Keratinocyte (primary cell): ENCODE measurements around the gene CFAP46. TPM values are rescaled to one million over a fixed set of nuclear protein-coding genes. Genes with fewer than 3 reads are reported as not detected.

ENCODE experiments used
- DNase-seq: peaks from one replicate; pipeline ENCODE4 v3.0.0-alpha.2; 2011; ENCODE audit warnings: low read depth, missing footprints, low spot score
- FAIRE-seq: peaks from 2 replicates; lab custom pipeline; 2011; peaks lifted over from hg19 to GRCh38; lab: Jason Lieb, UNC
- H2AFZ ChIP-seq: 2 replicates; pipeline ENCODE4 v1.6.0; 2012; ENCODE audit warnings: low read length, control low read depth, inconsistent platforms; ENCODE audit not compliant: control insufficient read depth
- H3K27ac ChIP-seq: 2 replicates; pipeline ENCODE4 v1.5.1; 2011; ENCODE audit warnings: low read length; ENCODE audit not compliant: control insufficient read depth, insufficient read depth
- H3K27me3 ChIP-seq: 3 replicates; pipeline ENCODE4 v1.6.0; 2011; ENCODE audit warnings: low read length; ENCODE audit not compliant: control insufficient read depth, insufficient read depth; ENCODE audit errors: extremely low read depth
- H3K36me3 ChIP-seq, 2 experiments: 2 replicates in 1 of 2; 3 replicates in 1 of 2; pipeline ENCODE4 v1.5.1; 2011; ENCODE audit warnings: low read length in 2 of 2, mild to moderate bottlenecking in 1 of 2; ENCODE audit not compliant: control insufficient read depth in 2 of 2, insufficient read depth in 2 of 2; ENCODE audit errors: extremely low read depth in 1 of 2
- H3K4me1 ChIP-seq: 3 replicates; pipeline ENCODE4 v1.5.1; 2011; ENCODE audit warnings: low read length; ENCODE audit not compliant: control insufficient read depth, insufficient read depth; ENCODE audit errors: extremely low read depth
- H3K4me2 ChIP-seq: 3 replicates; pipeline ENCODE4 v1.6.0; 2011; ENCODE audit warnings: low read depth, low read length; ENCODE audit not compliant: control insufficient read depth, insufficient read depth; ENCODE audit errors: extremely low read depth
- H3K4me3 ChIP-seq, 3 experiments: fragments of 200-600 bp in 1 of 3; sonication (generic) in 1 of 3; 2 replicates in 2 of 3; 3 replicates in 1 of 3; pipeline ENCODE4 v1.5.1; 2011 to 2016; ENCODE audit warnings: low read length in 3 of 3, mild to moderate bottlenecking in 3 of 3, control low read depth in 2 of 3, inconsistent platforms in 1 of 3, low read depth in 1 of 3, mixed read lengths in 1 of 3, mixed run types in 1 of 3, moderate library complexity in 1 of 3; ENCODE audit not compliant: control insufficient read depth in 2 of 3, insufficient read depth in 2 of 3; ENCODE audit errors: extremely low read depth in 1 of 3
- H3K79me2 ChIP-seq: 2 replicates; pipeline ENCODE4 v1.6.0; 2012; ENCODE audit warnings: low read length; ENCODE audit not compliant: control insufficient read depth, insufficient read depth
- H3K9ac ChIP-seq: 3 replicates; pipeline ENCODE4 v1.6.0; 2011; ENCODE audit warnings: low read length; ENCODE audit not compliant: control insufficient read depth, insufficient read depth; ENCODE audit errors: extremely low read depth
- H3K9me1 ChIP-seq: 3 replicates; pipeline ENCODE4 v1.6.0; 2011; ENCODE audit warnings: low read length; ENCODE audit not compliant: control insufficient read depth, insufficient read depth; ENCODE audit errors: extremely low read depth
- H3K9me3 ChIP-seq: 2 replicates; pipeline ENCODE4 v1.5.1; 2012; ENCODE audit warnings: low read depth, low read length; ENCODE audit not compliant: control insufficient read depth
- H4K20me1 ChIP-seq: 3 replicates; pipeline ENCODE4 v1.6.0; 2011; ENCODE audit warnings: low read length; ENCODE audit not compliant: control insufficient read depth, insufficient read depth; ENCODE audit errors: extremely low read depth
- EZH2 ChIP-seq: IDR thresholded peaks from one replicate; pipeline ENCODE4 v1.6.1; 2012; ENCODE audit warnings: inconsistent platforms, mild to moderate bottlenecking, low read length, moderate library complexity
- dilution Hi-C: fragments of 300-500 bp; cut with MboI; formaldehyde crosslinking; loops from one replicate; pipeline ENCODE4 v1.7.0; 2020; ENCODE audit warnings: low sequenced_read_pairs; ENCODE audit not compliant: extremely low pct_ligation_motif_present
- polyA plus RNA-seq, 5 experiments: library from polyadenylated mRNA; depleted of rRNA in 3 of 5; stranded (reverse) in 3 of 5; stranded (forward) in 1 of 5; unstranded in 1 of 5; fragments of >200 nt; gene quantifications; 1 replicate in 1 of 5; 2 replicates in 3 of 5; 3 replicates in 1 of 5; pipeline versions ENCODE4 v1.2.1 to v1.2.3, GENCODE V29; 2011 to 2012; ENCODE audit warnings: missing spikeins in 2 of 5, low read depth in 1 of 5, low replicate concordance in 1 of 5
- TF ChIP-seq, protein P1 (sequence below), 3 experiments: IDR thresholded peaks in 1 of 3; conservative IDR thresholded peaks in 1 of 3; optimal IDR thresholded peaks in 1 of 3; 2 replicates in 2 of 3; 3 replicates in 1 of 3; pipeline versions ENCODE3 to v1.5.1; 2011; ENCODE audit warnings: low read length in 3 of 3, mild to moderate bottlenecking in 3 of 3, moderate library complexity in 2 of 3, control low read depth in 1 of 3, inconsistent platforms in 1 of 3; ENCODE audit not compliant: insufficient read depth in 2 of 3; ENCODE audit errors: extremely low read depth in 1 of 3

Gene CFAP46
- polyA plus RNA-seq, 1 donor (not counting 4 experiments of a cell fraction or from before 2014, with no cell fraction given): 1.00 TPM

- H3K4me1 ChIP-seq: no peaks in the 10 kb centered on the region
- no peak overlapping the region for H3K9ac ChIP-seq
- H3K79me2 ChIP-seq: no peaks in the 10 kb centered on the region
- no peaks in the 10 kb centered on the region for H3K9me3 ChIP-seq
- TF ChIP-seq EZH2: no peak
- TF ChIP-seq, protein P1, sequence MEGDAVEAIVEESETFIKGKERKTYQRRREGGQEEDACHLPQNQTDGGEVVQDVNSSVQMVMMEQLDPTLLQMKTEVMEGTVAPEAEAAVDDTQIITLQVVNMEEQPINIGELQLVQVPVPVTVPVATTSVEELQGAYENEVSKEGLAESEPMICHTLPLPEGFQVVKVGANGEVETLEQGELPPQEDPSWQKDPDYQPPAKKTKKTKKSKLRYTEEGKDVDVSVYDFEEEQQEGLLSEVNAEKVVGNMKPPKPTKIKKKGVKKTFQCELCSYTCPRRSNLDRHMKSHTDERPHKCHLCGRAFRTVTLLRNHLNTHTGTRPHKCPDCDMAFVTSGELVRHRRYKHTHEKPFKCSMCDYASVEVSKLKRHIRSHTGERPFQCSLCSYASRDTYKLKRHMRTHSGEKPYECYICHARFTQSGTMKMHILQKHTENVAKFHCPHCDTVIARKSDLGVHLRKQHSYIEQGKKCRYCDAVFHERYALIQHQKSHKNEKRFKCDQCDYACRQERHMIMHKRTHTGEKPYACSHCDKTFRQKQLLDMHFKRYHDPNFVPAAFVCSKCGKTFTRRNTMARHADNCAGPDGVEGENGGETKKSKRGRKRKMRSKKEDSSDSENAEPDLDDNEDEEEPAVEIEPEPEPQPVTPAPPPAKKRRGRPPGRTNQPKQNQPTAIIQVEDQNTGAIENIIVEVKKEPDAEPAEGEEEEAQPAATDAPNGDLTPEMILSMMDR (optimal IDR thresholded peaks at IDR 0.05 in 1 of 3, IDR thresholded peaks at IDR 0.05 in 1 of 3, conservative IDR thresholded peaks at IDR 0.05 in 1 of 3; ENCODE audit: extremely low read depth in 1 of 3, insufficient read depth in 2 of 3, low read length in 3 of 3): no peak
- FAIRE-seq (no peak), DNase-seq (no peak)
- no peak overlapping the region for H2AFZ ChIP-seq
- no peaks in the 10 kb centered on the region for H4K20me1 ChIP-seq
- no peak overlapping the region for H3K27ac ChIP-seq
- no peak overlapping the region for H3K4me2 ChIP-seq
- peaks cover 25% of the 10 kb centered on the region for H3K27me3 ChIP-seq
- dilution Hi-C loops: no loop called here
- no peaks in the 10 kb centered on the region for H3K36me3 ChIP-seq
- H3K9me1 ChIP-seq: no peaks in the 10 kb centered on the region
- H3K4me3 ChIP-seq: no peak overlapping the region
These were observed 44.6 kb upstream of the CFAP46 start for GRCh38 chr10:132986978-132987377.

DNA sequence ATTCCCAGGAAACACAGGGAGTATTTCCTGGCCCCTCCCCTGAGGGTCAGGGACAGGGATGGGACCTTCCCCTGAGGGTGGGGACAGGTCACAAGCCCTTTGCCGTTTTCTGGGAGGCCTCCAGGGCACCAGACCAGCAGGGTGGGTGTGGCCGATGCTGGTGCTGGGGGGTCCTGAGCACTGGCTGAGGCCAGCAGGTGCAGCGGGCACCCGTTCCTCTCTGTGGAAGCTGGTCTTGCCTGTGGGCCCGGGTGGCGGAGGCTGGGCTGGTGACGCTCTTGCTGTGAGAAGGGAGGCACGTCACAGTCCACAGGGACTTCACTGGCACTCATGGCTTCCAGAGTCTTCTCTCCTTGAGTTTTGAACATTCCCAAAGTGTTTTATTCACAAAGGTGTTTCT is 44.2 kb upstream of the CFAP46 start:
- Histone ChIP-seq H2AFZ (no peak overlapping the region), H3K4me1 (no peaks in the 10 kb centered on the region), H3K36me3 (no peaks in the 10 kb centered on the region), H3K27ac (no peak overlapping the region), H3K9ac (no peak overlapping the region), H3K9me1 (no peaks in the 10 kb centered on the region), H3K4me3 (no peak overlapping the region), H3K79me2 (no peaks in the 10 kb centered on the region), H3K4me2 (no peak overlapping the region), H4K20me1 (no peaks in the 10 kb centered on the region), H3K27me3 (peaks cover 25% of the 10 kb centered on the region), H3K9me3 (no peaks in the 10 kb centered on the region)
- no peak for TF ChIP-seq EZH2
- TF ChIP-seq, protein P1 (optimal IDR thresholded peaks at IDR 0.05 in 1 of 3, IDR thresholded peaks at IDR 0.05 in 1 of 3, conservative IDR thresholded peaks at IDR 0.05 in 1 of 3; ENCODE audit: extremely low read depth in 1 of 3, insufficient read depth in 2 of 3, low read length in 3 of 3): no peak
- DNase-seq (no peak), FAIRE-seq (no peak)
- dilution Hi-C loops: no loop called here
